IMR-90 (cell line): ENCODE data around the gene LMAN2L.

Source experiments
- BHLHE40 ChIP-seq: fragments of 150-350 bp; IDR thresholded peaks from 2 replicates; pipeline ENCODE4 v1.6.1; 2016; ENCODE audit warnings: mild to moderate bottlenecking, low read depth, low read length
- CEBPB ChIP-seq: IDR thresholded peaks from 2 replicates; pipeline ENCODE4 v1.6.1; 2012; ENCODE audit warnings: low read depth, low read length, improper control_type of control experiment
- CTCF ChIP-seq: conservative IDR thresholded peaks from 2 replicates; pipeline ENCODE4 v1.5.1; 2012; ENCODE audit warnings: mild to moderate bottlenecking, low read depth, low read length, improper control_type of control experiment
- ELK1 ChIP-seq: fragments of 150-350 bp; IDR thresholded peaks from 2 replicates; pipeline ENCODE4 v1.6.1; 2016; ENCODE audit warnings: low read depth, mild to moderate bottlenecking, low read length, moderate library complexity, borderline replicate concordance
- MAFK ChIP-seq: IDR thresholded peaks from 2 replicates; pipeline ENCODE4 v1.6.1; 2012; ENCODE audit warnings: low read depth, low read length, improper control_type of control experiment
- MAZ ChIP-seq: IDR thresholded peaks from 2 replicates; pipeline ENCODE4 v1.6.1; 2012; ENCODE audit warnings: low read depth, mild to moderate bottlenecking, low read length, improper control_type of control experiment, moderate library complexity, borderline replicate concordance
- MXI1 ChIP-seq: IDR thresholded peaks from 2 replicates; pipeline ENCODE4 v1.6.1; 2012; ENCODE audit warnings: low read depth, mild to moderate bottlenecking, low read length, moderate library complexity, borderline replicate concordance
- NFE2L2 ChIP-seq: fragments of 150-350 bp; IDR thresholded peaks from 2 replicates; pipeline ENCODE4 v1.6.1; 2016; ENCODE audit warnings: low read depth, mild to moderate bottlenecking, low read length
- POLR2A ChIP-seq: IDR thresholded peaks from 2 replicates; pipeline ENCODE4 v1.6.1; 2012; ENCODE audit warnings: mild to moderate bottlenecking, low read depth, low read length
- RAD21 ChIP-seq: IDR thresholded peaks from 2 replicates; pipeline ENCODE4 v1.6.1; 2012; ENCODE audit warnings: low read length, improper control_type of control experiment
- RFX5 ChIP-seq: IDR thresholded peaks from 2 replicates; pipeline ENCODE4 v1.8.0; 2012; ENCODE audit warnings: low read depth, mild to moderate bottlenecking, low read length, moderate library complexity
- SMC3 ChIP-seq: fragments of 150-350 bp; IDR thresholded peaks from 2 replicates; pipeline ENCODE4 v1.6.1; 2016; ENCODE audit warnings: low read depth, mild to moderate bottlenecking, antibody characterized with exemption, low read length, moderate library complexity
- TF ChIP-seq, protein P1 (sequence below): fragments of 150-350 bp; IDR thresholded peaks from 2 replicates; pipeline ENCODE4 v1.6.1; 2017; ENCODE audit warnings: mild to moderate bottlenecking, antibody characterized with exemption, low read length, low read depth

GRCh38 chr2:96710985-96711384 is 28.9 kb downstream of the LMAN2L start:
- no peak for TF ChIP-seq POLR2A
- TF ChIP-seq NFE2L2: no peak
- no peak for TF ChIP-seq CTCF
- TF ChIP-seq RFX5: no peak
- no peak for TF ChIP-seq CEBPB
- TF ChIP-seq SMC3: no peak
- TF ChIP-seq MAZ: no peak
- TF ChIP-seq RAD21: no peak
- TF ChIP-seq ELK1: no peak
- TF ChIP-seq MAFK: no peak
- TF ChIP-seq MXI1: no peak
- TF ChIP-seq, protein P1, sequence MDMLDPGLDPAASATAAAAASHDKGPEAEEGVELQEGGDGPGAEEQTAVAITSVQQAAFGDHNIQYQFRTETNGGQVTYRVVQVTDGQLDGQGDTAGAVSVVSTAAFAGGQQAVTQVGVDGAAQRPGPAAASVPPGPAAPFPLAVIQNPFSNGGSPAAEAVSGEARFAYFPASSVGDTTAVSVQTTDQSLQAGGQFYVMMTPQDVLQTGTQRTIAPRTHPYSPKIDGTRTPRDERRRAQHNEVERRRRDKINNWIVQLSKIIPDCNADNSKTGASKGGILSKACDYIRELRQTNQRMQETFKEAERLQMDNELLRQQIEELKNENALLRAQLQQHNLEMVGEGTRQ: no peak
- no peak for TF ChIP-seq BHLHE40
